Chondrocyte (in vitro differentiated cells): ENCODE measurements around the gene PGPEP1. TPM values are rescaled to one million over a fixed set of nuclear protein-coding genes. Genes with fewer than 3 reads are reported as not detected.
A peak's percentile ranks its signal among the peaks of the same experiment; 100 is the strongest.

Source experiments
- DNase-seq: peaks from one replicate; pipeline ENCODE4 v3.0.0; 2021; ENCODE audit warnings: mixed read lengths, low spot score
- H3K27ac Mint-ChIP-seq: one replicate; pipeline ENCODE4 v1.8.0; 2021; ENCODE audit warnings: mild to moderate bottlenecking, moderate library complexity, mixed read lengths; ENCODE audit not compliant: unreplicated experiment
- H3K27me3 Mint-ChIP-seq: 2 replicates; pipeline ENCODE4 v1.8.0; 2021; ENCODE audit warnings: low read depth, mixed read lengths
- H3K36me3 Mint-ChIP-seq: 2 replicates; pipeline ENCODE4 v1.8.0; 2021; ENCODE audit warnings: low read depth, mixed read lengths
- H3K4me1 Mint-ChIP-seq: 2 replicates; pipeline ENCODE4 v1.8.0; 2021; ENCODE audit warnings: low read depth, mild to moderate bottlenecking, mixed read lengths
- H3K4me3 Mint-ChIP-seq: one replicate; pipeline ENCODE4 v1.8.0; 2021; ENCODE audit warnings: mild to moderate bottlenecking, moderate library complexity, mixed read lengths; ENCODE audit not compliant: unreplicated experiment
- H3K9me3 Mint-ChIP-seq: 2 replicates; pipeline ENCODE4 v1.8.0; 2021; ENCODE audit warnings: low read depth, mixed read lengths
- CTCF ChIP-seq: fragments of 200-600 bp; sonication (generic); IDR thresholded peaks from 2 replicates; pipeline ENCODE4 v1.5.0; 2021; ENCODE audit warnings: antibody characterized with exemption, mild to moderate bottlenecking, moderate library complexity
- total RNA-seq: library from RNA; stranded (reverse); gene quantifications from 3 replicates; pipeline ENCODE4 v1.2.1, GENCODE V29; 2021

PGPEP1 gene
- total RNA-seq, 1 donor from 2014 or later = 21.5 TPM

- no peaks in the 10 kb centered on the region for H3K36me3 Mint-ChIP-seq
- H3K4me1 Mint-ChIP-seq = peaks cover 4% of the 10 kb centered on the region
- H3K4me3 Mint-ChIP-seq = no peak overlapping the region
- TF ChIP-seq CTCF = no peak
- H3K9me3 Mint-ChIP-seq = no peaks in the 10 kb centered on the region
- no peaks in the 10 kb centered on the region for H3K27me3 Mint-ChIP-seq
- DNase-seq = no peak
- H3K27ac Mint-ChIP-seq = no peak overlapping the region
These were observed 4.3 kb upstream of the PGPEP1 start for GRCh38 chr19:18336121-18336520.

GRCh38 chr19:18338541-18338940 is 1.9 kb upstream of the PGPEP1 start:
- H3K27me3 Mint-ChIP-seq = no peaks in the 10 kb centered on the region
- H3K4me3 Mint-ChIP-seq = no peak overlapping the region
- no peak for TF ChIP-seq CTCF
- no peaks in the 10 kb centered on the region for H3K9me3 Mint-ChIP-seq
- DNase-seq = no peak
- no peak overlapping the region for H3K27ac Mint-ChIP-seq
- H3K36me3 Mint-ChIP-seq = peaks cover 1% of the 10 kb centered on the region
- H3K4me1 Mint-ChIP-seq = peaks cover 10% of the 10 kb centered on the region

- peaks cover 10% of the 10 kb centered on the region for H3K4me1 Mint-ChIP-seq
- H3K36me3 Mint-ChIP-seq = peaks cover 1% of the 10 kb centered on the region
- H3K9me3 Mint-ChIP-seq = no peaks in the 10 kb centered on the region
- peak overlapping the region; percentile 74 for H3K4me3 Mint-ChIP-seq
- DNase-seq = no peak
- peak overlapping the region; percentile 74 for H3K27ac Mint-ChIP-seq
- no peaks in the 10 kb centered on the region for H3K27me3 Mint-ChIP-seq
- peak; percentile 53 for TF ChIP-seq CTCF
These were observed 675 bp upstream of the PGPEP1 start for GRCh38 chr19:18339723-18340122.

GRCh38 chr19:18340990-18341868 is 831 bp downstream of the PGPEP1 start:
- Mint-ChIP-seq H3K9me3 (no peaks in the 10 kb centered on the region), H3K4me1 (peaks cover 10% of the 10 kb centered on the region), H3K36me3 (peaks cover 5% of the 10 kb centered on the region), H3K27me3 (no peaks in the 10 kb centered on the region), H3K4me3 (peak overlapping the region; percentile 74), H3K27ac (no peak overlapping the region)
- no peak for DNase-seq
- TF ChIP-seq CTCF = peak; percentile 13

GRCh38 chr19:18342090-18342632 is 1.8 kb downstream of the PGPEP1 start:
- Mint-ChIP-seq H3K36me3 (peaks cover 9% of the 10 kb centered on the region), H3K4me3 (no peak overlapping the region), H3K4me1 (peaks cover 10% of the 10 kb centered on the region), H3K27ac (peak overlapping the region; percentile 17), H3K9me3 (no peaks in the 10 kb centered on the region), H3K27me3 (no peaks in the 10 kb centered on the region)
- DNase-seq = no peak
- TF ChIP-seq CTCF = no peak
